ENCODE data around the gene PPIL6. TPM values are rescaled to one million over a fixed set of nuclear protein-coding genes. Genes with fewer than 3 reads are reported as not detected.

The PPIL6 gene
- total RNA-seq: 0.39 and 0.76 TPM in 2 replicates

DNA sequence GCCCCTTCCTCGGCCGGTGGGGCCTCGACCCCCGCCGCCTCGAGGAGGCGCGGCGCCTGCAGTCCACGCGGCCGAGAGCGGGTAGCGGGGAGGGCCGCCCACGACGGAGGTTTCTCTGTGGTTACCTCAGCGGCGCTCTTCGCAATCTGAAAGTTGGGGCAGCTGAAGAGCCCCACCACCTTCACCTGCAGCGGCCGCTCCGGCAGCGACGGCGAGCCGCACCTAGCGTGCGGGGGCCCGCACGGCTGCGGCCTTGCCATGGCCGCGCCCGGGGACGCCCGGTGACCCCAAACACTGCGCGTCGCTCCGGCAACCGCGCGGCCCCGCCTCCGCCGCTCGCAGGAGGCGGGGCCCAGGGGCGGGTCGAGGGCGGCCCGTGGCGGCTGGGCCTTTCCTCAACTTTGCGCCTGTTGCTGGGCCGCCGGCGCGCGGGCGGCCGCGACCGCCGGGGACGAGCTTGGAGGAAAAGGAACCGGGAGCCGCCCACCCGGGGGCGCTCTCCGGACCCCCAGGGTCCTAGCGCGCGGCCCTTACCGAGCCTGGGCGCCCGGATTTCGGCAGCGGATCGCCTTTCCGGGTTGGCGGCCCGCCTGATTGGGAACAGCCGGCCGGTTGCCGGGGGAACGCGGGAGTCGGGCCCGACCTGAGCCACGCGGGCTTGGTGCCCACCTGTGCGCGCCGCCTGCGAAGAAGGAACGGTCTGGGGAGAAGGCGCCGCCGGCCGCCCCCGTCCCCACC is at the start of gene PPIL6, which contains the start of gene SMPD2:
TSS of gene PPIL6 (minus strand) at position 298 of the 738 bp plus-strand sequence. CDS start at position 260, 38 bp downstream.
TSS of gene SMPD2 (plus strand) at position 394 of the 738 bp plus-strand sequence. CDS start 398 bp downstream, outside the sequence.
- peak; percentile 78 to 92 for DNase-seq (ENCODE audit: low read depth in 2 of 2)

GRCh38 chr6:109488001-109488400 is 47.6 kb upstream of the PPIL6 start:
- no peak for DNase-seq (ENCODE audit: low read depth in 2 of 2)

GRCh38 chr6:109486068-109486467 is 45.6 kb upstream of the PPIL6 start:
- DNase-seq (ENCODE audit: low read depth in 2 of 2): no peak

- no peak for DNase-seq (ENCODE audit: low read depth in 2 of 2)
Observed at GRCh38 chr6:109485266-109485935, 45.0 kb upstream of the PPIL6 start.

GRCh38 chr6:109484122-109484521 is 43.7 kb upstream of the PPIL6 start:
- no peak for DNase-seq (ENCODE audit: low read depth in 2 of 2)

GRCh38 chr6:109483735-109484057 is 43.3 kb upstream of the PPIL6 start:
- DNase-seq (ENCODE audit: low read depth in 2 of 2): no peak

DNA sequence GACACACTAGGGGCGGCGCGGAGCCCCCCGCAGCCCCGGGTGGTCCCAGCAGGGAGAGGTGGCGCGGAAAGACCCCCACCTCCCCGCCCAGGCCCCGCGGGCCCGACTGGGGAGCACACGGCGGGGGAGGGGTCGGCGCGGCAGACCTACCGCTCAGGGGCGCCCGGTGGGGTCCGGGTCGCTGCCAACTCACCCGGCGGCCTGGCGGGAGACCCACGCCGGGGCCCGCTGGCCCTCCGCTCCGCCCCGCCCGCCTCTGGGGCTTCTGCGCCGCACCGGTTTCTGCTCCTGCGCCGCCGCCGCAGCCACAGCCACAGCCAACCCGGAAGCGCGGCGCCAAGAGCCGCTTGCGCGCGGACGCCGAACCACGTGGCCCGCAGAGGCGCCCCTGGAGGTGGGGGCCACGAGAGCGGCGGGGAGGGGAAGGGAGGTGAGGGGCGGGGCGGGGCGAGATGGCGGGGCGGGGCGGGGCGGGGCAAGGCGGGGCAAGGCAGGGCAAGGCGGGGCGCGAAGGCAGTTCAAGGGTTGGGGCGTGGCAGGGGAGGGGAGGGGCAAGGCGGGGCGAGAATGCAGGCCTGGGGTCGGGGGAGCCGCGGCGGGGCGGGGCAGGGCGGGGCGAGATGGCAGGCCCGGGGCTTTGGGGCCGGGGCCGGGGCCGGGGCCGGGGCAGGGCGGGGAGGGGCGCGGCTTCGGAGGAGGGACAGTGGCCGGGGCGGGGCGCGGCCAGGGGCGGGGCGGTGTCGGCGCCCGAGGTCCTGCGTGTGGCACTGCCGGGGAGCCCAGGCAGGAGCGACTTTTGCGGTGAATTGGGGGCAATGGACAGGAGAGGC is 42.7 kb upstream of the PPIL6 start, which contains the start of gene ZBTB24:
TSS of gene ZBTB24 (minus strand) at position 315 of the 830 bp plus-strand sequence. CDS start 1,193 bp downstream, outside the sequence.
- peak; percentile 47 to 87 for DNase-seq (ENCODE audit: low read depth in 2 of 2)

DNA sequence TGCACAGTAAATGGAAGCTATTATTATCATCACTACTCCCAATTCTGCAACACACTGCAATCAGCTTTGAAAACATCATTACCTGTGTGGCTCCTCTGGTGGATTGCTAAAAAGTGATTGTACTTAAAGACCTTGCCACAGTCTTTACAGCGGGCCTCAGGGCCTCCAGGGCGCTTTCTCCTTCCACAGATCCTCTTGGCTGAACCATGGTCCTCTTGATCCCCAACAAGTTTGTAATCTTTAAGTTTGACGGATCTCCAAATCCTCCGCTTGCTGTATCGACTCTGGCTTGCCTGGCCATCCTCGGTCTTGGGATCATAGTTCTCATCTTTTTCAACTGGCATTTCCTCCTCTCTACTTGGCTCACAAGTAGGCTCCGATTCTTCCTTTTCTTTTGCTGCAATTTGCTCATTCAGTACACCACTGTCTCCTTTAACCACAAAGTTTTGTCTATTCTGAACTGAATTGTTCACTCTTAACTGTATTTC is 40.6 kb upstream of the PPIL6 start:
- no peak for DNase-seq (ENCODE audit: low read depth in 2 of 2)

DNA sequence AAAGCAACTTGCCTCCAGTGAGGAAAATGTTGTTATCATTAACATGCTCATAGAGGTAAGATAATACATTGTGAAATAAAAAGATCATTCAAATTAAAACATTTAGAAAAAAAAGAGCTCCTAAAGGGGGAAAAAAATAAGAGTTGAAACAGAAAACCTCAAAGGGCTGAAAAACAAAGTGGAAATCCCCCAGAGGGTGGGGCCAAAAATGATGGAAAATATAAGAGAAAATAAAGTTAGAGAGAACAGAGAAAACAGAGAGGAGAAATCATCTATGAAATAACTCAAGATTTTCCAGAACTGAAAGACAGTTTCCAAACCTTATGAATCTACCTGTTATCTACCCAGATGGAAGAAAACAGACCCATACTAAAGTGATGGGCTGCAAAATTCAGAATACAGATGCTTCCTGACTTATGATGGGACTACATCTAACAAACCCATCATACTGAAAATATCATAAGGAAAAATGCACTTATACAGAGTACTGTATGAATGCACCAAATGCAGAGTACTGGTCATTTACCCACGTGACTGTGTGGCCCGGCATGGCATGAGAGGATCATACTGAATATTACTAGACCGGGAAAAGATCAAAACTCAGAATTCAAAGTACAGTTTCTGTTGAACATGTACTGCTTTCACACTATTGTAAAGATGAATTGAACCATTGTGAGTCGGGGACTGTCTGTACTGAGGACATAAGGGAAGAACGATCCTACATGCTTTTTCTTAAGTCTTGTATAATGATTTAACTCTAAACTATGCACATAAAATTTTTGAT is 38.6 kb upstream of the PPIL6 start:
- DNase-seq (ENCODE audit: low read depth in 2 of 2): no peak

DNA sequence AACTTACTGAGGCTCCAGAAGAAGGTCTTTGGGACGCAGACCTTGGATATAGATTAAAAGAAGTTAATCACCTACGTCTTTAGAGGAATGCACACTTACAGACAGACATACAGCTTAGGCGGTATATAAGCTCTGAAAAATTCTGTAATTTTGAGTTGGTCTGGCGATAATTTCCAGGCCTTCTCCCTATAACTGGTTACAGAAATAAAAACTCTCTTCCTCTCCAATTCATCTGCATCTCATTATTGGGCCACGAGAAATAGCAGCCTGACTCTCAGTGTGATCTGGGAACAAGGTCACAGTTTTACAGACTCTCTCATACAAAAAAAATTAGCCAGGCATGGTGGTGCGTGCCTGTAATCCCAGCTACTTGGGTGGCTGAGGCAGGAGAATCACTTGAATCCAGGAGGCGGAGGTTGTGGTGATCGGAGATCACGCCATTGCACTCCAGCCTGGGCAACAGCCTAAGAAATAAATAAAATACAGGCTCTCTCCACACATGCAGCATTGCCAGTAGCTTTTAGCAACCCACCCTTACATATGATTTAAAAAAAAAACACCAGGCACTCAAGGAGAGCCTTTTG is 37.9 kb upstream of the PPIL6 start:
- no peak for DNase-seq (ENCODE audit: low read depth in 2 of 2)

- DNase-seq (ENCODE audit: low read depth in 2 of 2): no peak
Observed at GRCh38 chr6:109477725-109478124, 37.3 kb upstream of the PPIL6 start.

- no peak for DNase-seq (ENCODE audit: low read depth in 2 of 2)
Observed at GRCh38 chr6:109477184-109477583, 36.8 kb upstream of the PPIL6 start.

DNA sequence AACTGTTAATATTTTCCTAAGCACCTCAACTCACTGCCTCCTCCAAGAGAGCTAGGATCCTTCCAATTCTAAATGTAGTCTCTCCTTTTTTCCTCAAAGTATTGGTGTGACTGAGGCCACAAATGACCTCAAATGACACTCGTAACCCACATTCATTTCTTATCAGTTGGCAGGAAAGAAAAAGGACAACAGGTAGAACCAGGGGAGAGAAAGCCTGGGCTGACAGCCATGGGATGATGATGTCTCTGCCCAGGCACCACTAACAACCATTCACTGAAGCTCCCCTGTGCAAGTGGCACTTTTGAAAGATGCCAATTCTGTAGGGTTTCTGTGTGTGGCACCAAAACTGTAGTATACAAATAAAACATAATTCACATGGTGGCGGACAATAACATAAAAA is 35.2 kb upstream of the PPIL6 start:
- no peak for DNase-seq (ENCODE audit: low read depth in 2 of 2)

DNA sequence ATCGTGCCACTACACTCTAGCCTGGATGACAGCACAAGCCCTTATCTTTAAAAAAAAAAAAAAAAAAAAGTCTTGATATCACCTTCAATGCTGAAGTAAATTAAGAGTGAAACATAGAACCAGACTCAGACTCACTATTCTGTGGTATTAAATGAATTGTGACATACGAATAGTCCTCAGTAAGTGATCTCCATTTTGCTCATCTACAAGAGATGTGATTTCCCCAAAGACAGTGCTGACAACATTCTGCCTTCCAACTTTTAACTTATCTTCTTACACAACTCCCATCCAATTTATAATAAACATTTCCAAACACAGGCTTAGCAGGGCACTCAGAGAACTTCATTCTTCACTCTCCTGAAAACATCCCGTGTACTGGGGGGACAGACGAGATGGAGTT is 34.6 kb upstream of the PPIL6 start:
- DNase-seq (ENCODE audit: low read depth in 2 of 2): no peak

DNA sequence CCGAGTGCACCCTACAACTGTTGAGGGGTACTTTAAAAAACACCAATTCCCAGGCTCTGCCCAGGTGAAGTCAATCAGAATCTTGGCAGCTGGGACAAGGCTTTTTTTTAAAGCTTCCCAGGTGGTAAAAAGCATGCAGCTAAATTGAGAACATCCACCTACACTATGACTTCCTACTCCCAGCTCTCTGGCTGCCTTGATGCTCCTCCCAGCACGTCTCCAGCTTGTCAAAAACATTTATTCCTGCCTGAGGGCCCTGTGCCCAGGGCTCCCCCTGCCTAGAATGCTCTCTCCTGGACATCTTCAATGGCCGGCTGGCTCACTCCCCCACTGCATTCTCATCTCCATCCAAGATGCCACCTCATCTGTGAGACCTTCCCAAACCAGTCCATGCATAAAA is 32.7 kb upstream of the PPIL6 start:
- no peak for DNase-seq (ENCODE audit: low read depth in 2 of 2)

- DNase-seq (ENCODE audit: low read depth in 2 of 2): no peak
Observed at GRCh38 chr6:109472132-109472995, 31.9 kb upstream of the PPIL6 start.

DNA sequence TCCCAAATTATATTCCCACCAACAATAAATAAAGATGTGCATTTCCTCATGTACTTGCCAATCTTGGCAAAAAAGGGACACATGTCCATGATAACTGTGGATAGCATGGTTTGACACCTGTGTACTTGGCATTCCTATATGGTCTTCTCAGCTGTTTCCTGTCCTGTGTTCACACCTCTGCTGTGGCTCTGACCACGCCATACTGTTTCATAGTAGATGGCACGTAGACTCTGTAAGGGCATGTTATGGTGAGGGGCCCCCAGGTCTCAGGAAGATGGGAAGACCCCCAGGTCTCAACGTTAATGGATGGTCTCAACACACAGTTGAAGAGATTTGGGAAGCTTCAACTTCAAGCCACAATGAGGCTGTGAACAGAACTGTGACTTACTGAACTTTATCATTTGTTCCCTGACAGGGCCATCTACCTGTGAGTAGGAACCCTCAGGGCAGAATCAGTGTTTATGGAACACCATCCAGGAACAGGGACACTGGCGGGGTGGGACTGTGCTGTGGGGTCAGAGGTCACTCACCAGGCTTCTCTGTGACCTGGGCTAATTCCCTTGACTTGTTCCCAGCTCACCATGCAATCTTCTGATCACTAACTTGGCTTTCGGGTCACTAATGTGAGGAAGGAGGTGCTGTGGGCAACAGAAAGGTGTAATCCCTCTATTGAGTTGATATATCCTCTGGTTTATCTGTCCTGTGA is 30.8 kb upstream of the PPIL6 start:
- DNase-seq (ENCODE audit: low read depth in 2 of 2): no peak

- no peak for DNase-seq (ENCODE audit: low read depth in 2 of 2)
Observed at GRCh38 chr6:109469591-109470189, 29.3 kb upstream of the PPIL6 start.

DNA sequence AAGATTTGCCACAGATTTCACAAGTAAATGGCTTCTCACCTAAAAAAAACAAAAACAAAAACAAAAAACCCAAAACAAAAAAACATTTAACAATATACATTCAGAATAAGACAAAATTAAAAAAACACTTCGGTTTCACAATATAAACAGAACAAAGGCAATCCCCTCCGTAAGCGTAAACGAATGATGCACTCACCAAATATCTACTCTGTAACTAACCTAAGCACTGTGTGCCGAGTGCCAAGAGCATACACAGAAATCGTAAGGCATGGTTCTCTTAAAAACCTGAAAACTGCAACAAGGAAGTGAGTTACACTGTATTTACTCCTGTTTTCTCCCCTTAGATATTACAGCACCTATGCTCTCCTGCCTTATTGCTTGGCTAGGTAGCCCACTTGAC is 27.3 kb upstream of the PPIL6 start:
- DNase-seq (ENCODE audit: low read depth in 2 of 2): no peak
